NCI-H1930 (cell line): ENCODE measurements around the gene SAP25.

Experiments
- DNase-seq, 2 experiments: peaks; one replicate each; lab custom pipeline; 2025; lab: John Stamatoyannopoulos, UW

The SAP25 gene

GRCh38 chr7:100573691-100574361, at the start of gene SAP25:
SAP25 (minus strand) TSS chr7:100573900; CDS start chr7:100573742, 158 bp downstream.
- DNase-seq = peak in 1 of 2 experiments; percentile 51

GRCh38 chr7:100621554-100621953, 47.9 kb upstream of the SAP25 start:
- no peak for DNase-seq

- no peak for DNase-seq
Observed at GRCh38 chr7:100620804-100621203, 47.1 kb upstream of the SAP25 start.

GRCh38 chr7:100620239-100620638, 46.5 kb upstream of the SAP25 start:
- DNase-seq = no peak

- no peak for DNase-seq
Observed at GRCh38 chr7:100614308-100614861, 40.7 kb upstream of the SAP25 start.

- DNase-seq = no peak
Observed at GRCh38 chr7:100613412-100614175, 39.9 kb upstream of the SAP25 start.

- DNase-seq = no peak
Observed at GRCh38 chr7:100612730-100613390, 39.2 kb upstream of the SAP25 start.

- peak; percentile 99 for DNase-seq
Observed at GRCh38 chr7:100611983-100612729, 38.5 kb upstream of the SAP25 start, which contains the start of gene MOSPD3. MOSPD3 (plus strand) TSS chr7:100612540; CDS start chr7:100612792, 252 bp downstream.

- no peak for DNase-seq
Observed at GRCh38 chr7:100609958-100610357, 36.3 kb upstream of the SAP25 start.

GRCh38 chr7:100607111-100607510, 33.4 kb upstream of the SAP25 start:
- no peak for DNase-seq

- no peak for DNase-seq
Observed at GRCh38 chr7:100606313-100606712, 32.6 kb upstream of the SAP25 start.

GRCh38 chr7:100604976-100605911, 31.5 kb upstream of the SAP25 start:
- peak in 1 of 2 experiments; percentile 40 for DNase-seq

GRCh38 chr7:100604028-100604975, 30.6 kb upstream of the SAP25 start:
- DNase-seq = peak; percentile 85 to 86

GRCh38 chr7:100603726-100604027, 30.0 kb upstream of the SAP25 start:
- DNase-seq = peak in 1 of 2 experiments; percentile 52

GRCh38 chr7:100602889-100603725, 29.4 kb upstream of the SAP25 start:
- DNase-seq = no peak

GRCh38 chr7:100600730-100601038, 27.0 kb upstream of the SAP25 start:
- no peak for DNase-seq

GRCh38 chr7:100599911-100600729, 26.4 kb upstream of the SAP25 start:
- DNase-seq = no peak

- no peak for DNase-seq
Observed at GRCh38 chr7:100598425-100598824, 24.7 kb upstream of the SAP25 start.
